ENCODE measurements around the gene ARHGEF10L. TPM values are rescaled to one million over a fixed set of nuclear protein-coding genes. Genes with fewer than 3 reads are reported as not detected.

ARHGEF10L gene
- total RNA-seq, 4 donors from 2014 or later: 65.0 to 136 (median 94.1) TPM

DNA sequence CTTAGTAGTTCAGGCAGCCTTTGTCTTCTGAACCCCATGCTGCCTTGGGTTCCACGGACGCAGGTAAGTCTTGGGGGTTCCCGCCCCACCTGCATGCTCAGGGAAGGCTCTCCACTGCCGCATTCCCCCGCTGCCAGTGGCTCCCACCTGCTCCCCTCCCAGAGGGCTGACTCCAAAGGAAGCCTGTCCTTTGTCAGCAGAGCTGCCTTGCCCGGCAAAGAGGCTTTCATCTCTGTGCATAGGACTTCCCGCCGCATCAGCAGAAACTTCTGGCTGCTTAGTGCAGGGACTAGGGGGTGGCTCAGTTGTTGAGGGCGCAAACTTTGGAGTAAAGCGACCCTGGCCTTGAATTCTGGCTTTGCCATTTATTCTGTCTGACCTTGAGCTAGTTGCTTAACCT, 190.4 kb downstream of the ARHGEF10L start:
- H3K27me3 ChIP-seq: peaks cover 20% of the 10 kb centered on the region
- H3K27ac ChIP-seq: no peak overlapping the region
- H3K9me3 ChIP-seq: no peaks in the 10 kb centered on the region
- WGBS: 61% methylated on average over 9 of the region's 10 CpGs
- H3K4me3 ChIP-seq: no peak overlapping the region
- no peak for DNase-seq (ENCODE audit: low spot score in 2 of 2)
- no peaks in the 10 kb centered on the region for H3K36me3 ChIP-seq
- no peak for TF ChIP-seq POLR2A (IDR thresholded peaks at IDR 0.05)
- TF ChIP-seq, protein P1, sequence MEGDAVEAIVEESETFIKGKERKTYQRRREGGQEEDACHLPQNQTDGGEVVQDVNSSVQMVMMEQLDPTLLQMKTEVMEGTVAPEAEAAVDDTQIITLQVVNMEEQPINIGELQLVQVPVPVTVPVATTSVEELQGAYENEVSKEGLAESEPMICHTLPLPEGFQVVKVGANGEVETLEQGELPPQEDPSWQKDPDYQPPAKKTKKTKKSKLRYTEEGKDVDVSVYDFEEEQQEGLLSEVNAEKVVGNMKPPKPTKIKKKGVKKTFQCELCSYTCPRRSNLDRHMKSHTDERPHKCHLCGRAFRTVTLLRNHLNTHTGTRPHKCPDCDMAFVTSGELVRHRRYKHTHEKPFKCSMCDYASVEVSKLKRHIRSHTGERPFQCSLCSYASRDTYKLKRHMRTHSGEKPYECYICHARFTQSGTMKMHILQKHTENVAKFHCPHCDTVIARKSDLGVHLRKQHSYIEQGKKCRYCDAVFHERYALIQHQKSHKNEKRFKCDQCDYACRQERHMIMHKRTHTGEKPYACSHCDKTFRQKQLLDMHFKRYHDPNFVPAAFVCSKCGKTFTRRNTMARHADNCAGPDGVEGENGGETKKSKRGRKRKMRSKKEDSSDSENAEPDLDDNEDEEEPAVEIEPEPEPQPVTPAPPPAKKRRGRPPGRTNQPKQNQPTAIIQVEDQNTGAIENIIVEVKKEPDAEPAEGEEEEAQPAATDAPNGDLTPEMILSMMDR (IDR thresholded peaks at IDR 0.05): no peak
- no peak for TF ChIP-seq POLR2AphosphoS5 (IDR thresholded peaks at IDR 0.05)
- no peak for TF ChIP-seq EP300 (IDR thresholded peaks at IDR 0.05)
- no peaks in the 10 kb centered on the region for H3K4me1 ChIP-seq

DNA sequence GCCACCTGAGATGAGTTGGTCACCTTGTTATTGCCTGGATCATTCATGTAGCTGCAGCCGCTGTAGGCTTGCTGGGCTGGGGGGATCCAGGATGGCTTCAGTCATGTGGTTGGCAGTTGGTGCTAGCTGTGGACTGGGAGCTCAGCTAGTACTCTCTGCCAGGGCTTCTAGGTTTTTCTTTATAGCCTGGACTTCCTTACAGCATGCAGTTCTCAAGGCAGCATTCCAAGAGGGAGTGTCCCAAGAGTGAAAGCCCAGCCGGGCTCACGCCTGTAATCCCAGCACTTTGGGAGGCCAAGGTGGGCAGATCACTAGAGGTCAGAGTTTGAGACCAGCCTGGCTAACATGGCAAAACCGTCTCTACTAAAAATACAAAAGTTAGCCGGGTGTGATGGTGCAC, 192.0 kb downstream of the ARHGEF10L start:
- 72% methylated on average over 5 of the region's 5 CpGs for WGBS

DNA sequence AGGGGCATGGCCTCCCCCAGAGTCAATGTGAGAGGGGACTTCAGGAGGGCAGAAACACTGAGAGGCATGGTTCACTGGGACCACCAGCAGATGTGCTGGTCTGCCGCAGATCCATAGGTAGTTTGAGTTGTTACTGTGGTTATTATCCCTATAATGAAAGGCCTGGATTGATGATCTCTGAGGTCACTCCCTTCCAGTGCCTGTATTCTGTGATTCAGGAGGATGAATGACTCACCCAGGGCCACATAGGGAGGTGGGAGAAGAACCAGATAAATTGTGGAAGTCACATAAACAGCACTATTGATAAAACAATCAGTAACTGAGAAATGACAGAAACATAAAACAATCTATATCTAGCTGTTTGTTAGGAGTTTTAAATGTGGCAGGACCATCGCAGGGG, 193.0 kb downstream of the ARHGEF10L start:
- WGBS: 82% methylated on average over 2 of the region's 2 CpGs
- Histone ChIP-seq H3K27me3 (peaks cover 38% of the 10 kb centered on the region), H3K9me3 (no peaks in the 10 kb centered on the region), H3K27ac (no peak overlapping the region), H3K4me1 (no peaks in the 10 kb centered on the region), H3K36me3 (no peaks in the 10 kb centered on the region), H3K4me3 (no peak overlapping the region)
- DNase-seq (ENCODE audit: low spot score in 2 of 2): no peak
- no peak for TF ChIP-seq POLR2AphosphoS5 (IDR thresholded peaks at IDR 0.05)
- TF ChIP-seq POLR2A (IDR thresholded peaks at IDR 0.05): no peak
- no peak for TF ChIP-seq EP300 (IDR thresholded peaks at IDR 0.05)
- TF ChIP-seq, protein P1 (IDR thresholded peaks at IDR 0.05): no peak

More for the DNA sequence above, 192.0 kb downstream of the ARHGEF10L start:
- TF ChIP-seq, protein P1 (IDR thresholded peaks at IDR 0.05): no peak
- no peak for TF ChIP-seq EP300 (IDR thresholded peaks at IDR 0.05)
- TF ChIP-seq POLR2AphosphoS5 (IDR thresholded peaks at IDR 0.05): no peak
- no peak for TF ChIP-seq POLR2A (IDR thresholded peaks at IDR 0.05)
- no peaks in the 10 kb centered on the region for H3K9me3 ChIP-seq
- H3K4me1 ChIP-seq: no peaks in the 10 kb centered on the region
- H3K27me3 ChIP-seq: peaks cover 29% of the 10 kb centered on the region
- H3K27ac ChIP-seq: no peak overlapping the region
- DNase-seq (ENCODE audit: low spot score in 2 of 2): no peak
- no peak overlapping the region for H3K4me3 ChIP-seq
- H3K36me3 ChIP-seq: no peaks in the 10 kb centered on the region

DNA sequence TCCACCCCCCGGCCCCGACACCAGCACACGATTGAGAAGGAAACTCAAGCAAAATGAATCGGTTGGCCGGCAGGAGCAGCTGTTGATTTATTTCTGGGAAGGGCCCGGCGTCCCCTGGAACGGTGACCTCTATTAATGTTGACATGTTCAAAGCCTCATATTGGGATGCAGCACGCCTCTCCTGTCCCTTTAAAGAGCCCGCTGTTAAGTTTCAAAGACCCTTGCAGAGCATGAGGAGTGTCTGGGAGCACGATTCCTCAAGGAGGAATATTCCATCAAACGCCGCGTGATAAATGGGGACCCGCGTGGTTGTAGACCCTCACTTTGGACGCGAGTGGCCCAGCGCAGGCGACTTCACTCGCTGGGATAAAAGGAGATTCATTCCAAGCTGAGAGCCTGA, 194.2 kb downstream of the ARHGEF10L start:
- peaks cover 39% of the 10 kb centered on the region for H3K27me3 ChIP-seq

DNA sequence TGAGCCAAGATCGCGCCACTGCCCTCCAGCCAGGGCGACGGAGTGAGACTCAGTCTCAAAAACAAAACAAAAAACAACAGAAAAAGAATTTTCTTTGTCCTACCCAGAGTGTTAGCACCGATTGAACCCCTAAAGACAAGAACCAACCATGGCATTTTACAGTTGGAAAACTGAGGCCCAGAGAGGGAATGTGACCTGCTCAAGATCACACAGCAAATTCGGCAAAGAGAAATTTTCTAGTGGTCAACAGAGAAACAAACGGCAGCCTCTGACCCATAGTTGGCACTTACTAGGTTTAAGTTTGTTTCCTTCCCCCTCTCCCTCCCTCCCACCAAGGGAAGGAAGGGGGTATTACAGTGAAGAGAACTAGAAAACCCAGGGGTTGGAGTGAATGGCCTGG, 195.1 kb downstream of the ARHGEF10L start:
- TF ChIP-seq, protein P1 (IDR thresholded peaks at IDR 0.05): no peak
- TF ChIP-seq EP300 (IDR thresholded peaks at IDR 0.05) (no peak), POLR2A (IDR thresholded peaks at IDR 0.05) (no peak)
- DNase-seq (ENCODE audit: low spot score in 2 of 2): no peak
- Histone ChIP-seq H3K4me1 (no peaks in the 10 kb centered on the region), H3K27ac (no peak overlapping the region), H3K27me3 (peaks cover 34% of the 10 kb centered on the region), H3K4me3 (no peak overlapping the region), H3K36me3 (no peaks in the 10 kb centered on the region), H3K9me3 (no peaks in the 10 kb centered on the region)
- WGBS: 82% methylated on average over 7 of the region's 7 CpGs

More for the DNA sequence above, 194.2 kb downstream of the ARHGEF10L start:
- Histone ChIP-seq H3K27ac (no peak overlapping the region), H3K4me1 (no peaks in the 10 kb centered on the region), H3K36me3 (no peaks in the 10 kb centered on the region), H3K9me3 (no peaks in the 10 kb centered on the region), H3K4me3 (no peak overlapping the region)
- no peak for DNase-seq (ENCODE audit: low spot score in 2 of 2)
- TF ChIP-seq EP300 (IDR thresholded peaks at IDR 0.05) (no peak), POLR2A (IDR thresholded peaks at IDR 0.05) (no peak), POLR2AphosphoS5 (IDR thresholded peaks at IDR 0.05) (no peak)
- TF ChIP-seq, protein P1 (IDR thresholded peaks at IDR 0.05): no peak
- WGBS: 66% methylated on average over 14 of the region's 21 CpGs
